Neuronal stem cell (in vitro differentiated cells): Measurements from ENCODE around the gene NOS1. TPM values are rescaled to one million over a fixed set of nuclear protein-coding genes. Genes with fewer than 3 reads are reported as not detected.

Source experiments
- DNase-seq: peaks from one replicate; pipeline ENCODE4 v3.0.0-alpha.2; 2013; ENCODE audit warnings: low spot score
- H2AFZ ChIP-seq: one replicate; pipeline ENCODE4 v1.6.1; 2013; ENCODE audit warnings: mild to moderate bottlenecking, low read length, inconsistent platforms
- H2AK5ac ChIP-seq: 2 replicates; pipeline ENCODE4 v1.6.1; 2013; ENCODE audit warnings: low read depth, mild to moderate bottlenecking, inconsistent platforms, low read length, moderate library complexity, mixed read lengths
- H2BK120ac ChIP-seq: 2 replicates; pipeline ENCODE4 v1.6.1; 2013; ENCODE audit warnings: low read depth, mild to moderate bottlenecking, inconsistent platforms, low read length, moderate library complexity, mixed read lengths
- H2BK12ac ChIP-seq: one replicate; pipeline ENCODE4 v1.6.1; 2013; ENCODE audit warnings: low read length, inconsistent platforms
- H2BK15ac ChIP-seq: 2 replicates; pipeline ENCODE4 v1.6.1; 2013; ENCODE audit warnings: mild to moderate bottlenecking, low read length, inconsistent platforms, mixed read lengths
- H2BK5ac ChIP-seq: one replicate; pipeline ENCODE4 v1.6.1; 2013; ENCODE audit warnings: inconsistent platforms, mild to moderate bottlenecking, low read length, moderate library complexity
- H3K14ac ChIP-seq: one replicate; pipeline ENCODE4 v1.6.1; 2013; ENCODE audit warnings: low read length, inconsistent platforms
- H3K18ac ChIP-seq: 2 replicates; pipeline ENCODE4 v1.6.1; 2013; ENCODE audit warnings: low read length, inconsistent platforms
- H3K23ac ChIP-seq: 2 replicates; pipeline ENCODE4 v1.6.1; 2013; ENCODE audit warnings: low read depth, mild to moderate bottlenecking, mixed read lengths, low read length, inconsistent platforms; ENCODE audit not compliant: poor library complexity
- H3K27ac ChIP-seq: replicated peaks from 3 replicates; pipeline ENCODE4 v1.5.1; 2013; ENCODE audit warnings: low read length, inconsistent platforms
- H3K27me3 ChIP-seq, 3 experiments: 2 replicates each; pipeline ENCODE4 v1.6.1; 2013; ENCODE audit warnings: low read length in 3 of 3, mild to moderate bottlenecking in 2 of 3, inconsistent platforms in 1 of 3, low read depth in 1 of 3, mixed read lengths in 1 of 3, moderate library complexity in 1 of 3; ENCODE audit not compliant: control insufficient read depth in 3 of 3, insufficient read depth in 3 of 3
- H3K36me3 ChIP-seq, 2 donors: replicated peaks in 1 of 2; 2 replicates each; pipeline ENCODE4 v1.6.1; 2013; ENCODE audit warnings: low read length in 2 of 2; ENCODE audit not compliant: control insufficient read depth in 2 of 2, insufficient read depth in 2 of 2
- H3K4ac ChIP-seq: 2 replicates; pipeline ENCODE4 v1.6.1; 2013; ENCODE audit warnings: inconsistent platforms, mild to moderate bottlenecking, low read length, moderate library complexity
- H3K4me1 ChIP-seq, 2 donors: 1 replicate in 1 of 2; 2 replicates in 1 of 2; pipeline ENCODE4 v1.6.1; 2013; ENCODE audit warnings: low read length in 2 of 2, low read depth in 1 of 2; ENCODE audit not compliant: control insufficient read depth in 2 of 2, insufficient read depth in 1 of 2
- H3K4me2 ChIP-seq: one replicate; pipeline ENCODE4 v1.6.1; 2013; ENCODE audit warnings: mild to moderate bottlenecking, low read length, inconsistent platforms; ENCODE audit not compliant: insufficient read depth, poor library complexity, severe bottlenecking
- H3K4me3 ChIP-seq, 2 donors: 2 replicates each; pipeline ENCODE4 v1.5.1; 2013; ENCODE audit warnings: low read length in 2 of 2, mild to moderate bottlenecking in 2 of 2, inconsistent platforms in 1 of 2, moderate library complexity in 1 of 2
- H3K79me1 ChIP-seq: one replicate; pipeline ENCODE4 v1.6.1; 2013; ENCODE audit warnings: low read depth, mild to moderate bottlenecking, inconsistent platforms, low read length, moderate library complexity
- H3K9ac ChIP-seq: one replicate; pipeline ENCODE4 v1.6.1; 2013; ENCODE audit warnings: mild to moderate bottlenecking, low read depth, low read length, inconsistent platforms; ENCODE audit not compliant: poor library complexity
- H3K9me3 ChIP-seq, 2 donors: replicated peaks in 1 of 2; 2 replicates each; pipeline versions ENCODE3 to v1.6.1; 2013; ENCODE audit warnings: low read length in 2 of 2, mild to moderate bottlenecking in 2 of 2, inconsistent platforms in 1 of 2, low read depth in 1 of 2, mixed read lengths in 1 of 2, moderate library complexity in 1 of 2; ENCODE audit not compliant: control insufficient read depth in 2 of 2, insufficient read depth in 1 of 2
- H4K8ac ChIP-seq: one replicate; pipeline ENCODE4 v1.6.1; 2013; ENCODE audit warnings: low read depth, mild to moderate bottlenecking, inconsistent platforms, low read length, moderate library complexity
- H4K91ac ChIP-seq: one replicate; pipeline ENCODE4 v1.6.1; 2013; ENCODE audit warnings: low read length, low read depth, mild to moderate bottlenecking, inconsistent platforms; ENCODE audit not compliant: poor library complexity
- WGBS, 2 donors: extraction: QIAGEN DNeasy Blood & Tissue Kit; methylation state at CpG; one replicate each; pipeline ENCODE4 v1.1.7; 2013; ENCODE audit warnings: missing lambda C conversion rate in 2 of 2, mixed read lengths in 1 of 2; ENCODE audit not compliant: insufficient read length in 2 of 2, insufficient replicate concordance in 1 of 2; ENCODE audit errors: extremely low coverage in 2 of 2; 5-methylcytosine and 5-hydroxymethylcytosine counted together
- polyA plus RNA-seq, 2 experiments: library from polyadenylated mRNA; stranded (reverse); fragments of 200-250 nt; gene quantifications; one replicate each; pipeline ENCODE4 v1.2.3, GENCODE V29; 2013

The NOS1 gene
- 0.03 TPM for polyA plus RNA-seq (2013, experiment 1 of 2)
- polyA plus RNA-seq (2013, experiment 2 of 2), result 0.03 TPM

- Histone ChIP-seq H3K9ac (no peak within 1 kb of the TSS), H2AFZ (no peak within 1 kb of the TSS), H2BK15ac (no peak within 1 kb of the TSS), H3K27me3 (peaks cover 35 to 79% (median 78%) of the 10 kb centered on the region in 3 experiments), H3K4me2 (peak within 1 kb of the TSS; percentile 87), H3K18ac (peak within 1 kb of the TSS; percentile 41), H4K8ac (no peak within 1 kb of the TSS), H3K36me3 (no peaks in the 10 kb centered on the region), H2BK5ac (peak within 1 kb of the TSS; percentile 85), H3K79me1 (no peaks in the 10 kb centered on the region), H3K23ac (peak within 1 kb of the TSS; percentile 31), H3K14ac (no peak within 1 kb of the TSS), H4K91ac (no peak within 1 kb of the TSS), H3K4me1 (peaks cover 0 to 2% of the 10 kb centered on the region in 2 donors), H2BK120ac (no peak within 1 kb of the TSS), H2BK12ac (no peak within 1 kb of the TSS), H3K27ac (no peak within 1 kb of the TSS), H3K9me3 (no peaks in the 10 kb centered on the region), H3K4me3 (peak within 1 kb of the TSS in 1 of 2 donors; percentile 75), H3K4ac (no peak within 1 kb of the TSS), H2AK5ac (no peak within 1 kb of the TSS)
- no CpG with 5 or more reads among the region's 33 CpGs for WGBS, 2 donors
- no peak for DNase-seq
These were observed at the start of gene NOS1 for GRCh38 chr12:117361347-117361751. Gene NOS1, minus strand, starts transcription at chr12:117361626. Its CDS starts 30,557 bp downstream, at chr12:117331069.

GRCh38 chr12:117409286-117409685, 47.9 kb upstream of the NOS1 start:
- H3K9ac ChIP-seq, result no peak overlapping the region
- no peak overlapping the region for H2BK15ac ChIP-seq
- no peaks in the 10 kb centered on the region for H3K36me3 ChIP-seq
- H2BK12ac ChIP-seq, result no peak overlapping the region
- peaks cover 3 to 9% of the 10 kb centered on the region in 2 donors for H3K4me1 ChIP-seq
- H2BK5ac ChIP-seq, result no peak overlapping the region
- no peaks in the 10 kb centered on the region for H3K9me3 ChIP-seq
- no peak overlapping the region for H2BK120ac ChIP-seq
- no peak overlapping the region for H3K4ac ChIP-seq
- no peaks in the 10 kb centered on the region for H3K27me3 ChIP-seq
- no peak overlapping the region for H4K8ac ChIP-seq
- H3K18ac ChIP-seq, result no peak overlapping the region
- H3K14ac ChIP-seq, result no peak overlapping the region
- H3K79me1 ChIP-seq, result no peaks in the 10 kb centered on the region
- H3K4me2 ChIP-seq, result no peak overlapping the region
- no peak overlapping the region for H2AK5ac ChIP-seq
- H3K23ac ChIP-seq, result no peak overlapping the region
- no peak overlapping the region for H3K4me3 ChIP-seq
- DNase-seq, result no peak
- H4K91ac ChIP-seq, result no peak overlapping the region
- H3K27ac ChIP-seq, result no peak overlapping the region
- H2AFZ ChIP-seq, result no peak overlapping the region

- Histone ChIP-seq H3K4me1 (peaks cover 3 to 9% of the 10 kb centered on the region in 2 donors), H4K8ac (peak overlapping the region; percentile 4), H2BK5ac (peak overlapping the region; percentile 49), H3K18ac (peak overlapping the region; percentile 83), H3K9me3 (peaks cover 0 to 5% of the 10 kb centered on the region in 2 donors), H3K27ac (no peak overlapping the region), H3K23ac (no peak overlapping the region), H3K4me2 (no peak overlapping the region), H3K14ac (no peak overlapping the region), H2BK15ac (peak overlapping the region; percentile 1), H2BK120ac (no peak overlapping the region), H4K91ac (no peak overlapping the region), H3K9ac (no peak overlapping the region), H3K4ac (no peak overlapping the region), H3K36me3 (no peaks in the 10 kb centered on the region), H3K79me1 (no peaks in the 10 kb centered on the region), H2AK5ac (peak overlapping the region; percentile 27), H2BK12ac (no peak overlapping the region), H3K27me3 (no peaks in the 10 kb centered on the region), H2AFZ (peak overlapping the region; percentile 75), H3K4me3 (no peak overlapping the region)
- WGBS, 2 donors, result no CpG with 5 or more reads among the region's 11 CpGs
- DNase-seq, result no peak
These were observed 46.9 kb upstream of the NOS1 start for GRCh38 chr12:117408161-117408791.

- no peak overlapping the region for H3K9ac ChIP-seq
- H3K14ac ChIP-seq, result no peak overlapping the region
- H4K8ac ChIP-seq, result no peak overlapping the region
- H3K4ac ChIP-seq, result no peak overlapping the region
- H3K18ac ChIP-seq, result no peak overlapping the region
- no peak for DNase-seq
- no peak overlapping the region for H3K4me3 ChIP-seq
- H3K23ac ChIP-seq, result no peak overlapping the region
- no peak overlapping the region for H3K27ac ChIP-seq
- no peaks in the 10 kb centered on the region for H3K27me3 ChIP-seq
- no peak overlapping the region for H2BK120ac ChIP-seq
- peaks cover 3 to 5% of the 10 kb centered on the region in 2 donors for H3K4me1 ChIP-seq
- H2BK12ac ChIP-seq, result no peak overlapping the region
- no peak overlapping the region for H4K91ac ChIP-seq
- no peak overlapping the region for H3K4me2 ChIP-seq
- H3K79me1 ChIP-seq, result no peaks in the 10 kb centered on the region
- no peak overlapping the region for H2BK15ac ChIP-seq
- H2AK5ac ChIP-seq, result no peak overlapping the region
- no peak overlapping the region for H2AFZ ChIP-seq
- WGBS, 2 donors, result no CpG with 5 or more reads among the region's 7 CpGs
- peaks cover 0 to 5% of the 10 kb centered on the region in 2 donors for H3K9me3 ChIP-seq
- no peak overlapping the region for H2BK5ac ChIP-seq
- no peaks in the 10 kb centered on the region for H3K36me3 ChIP-seq
These were observed 43.5 kb upstream of the NOS1 start for GRCh38 chr12:117404940-117405339.
